HL-60/S4 (cell line): ENCODE measurements around the gene CDC14B.
"Not testable (repeated sequence)": the region's sequence is repeated elsewhere in the genome, so short reads cannot be mapped to it uniquely, and the experiment has no call there.

ENCODE experiments used
- in situ Hi-C: fragments of 300-500 bp; cut with MboI; formaldehyde crosslinking; loops from 2 replicates; pipeline ENCODE4 v1.14.3; 2022; ENCODE audit warnings: low sequenced_read_pairs

CDC14B gene

GRCh38 chr9:96553070-96553469 lies 66.6 kb downstream of the CDC14B start:
- in situ Hi-C loops = no loop called here

GRCh38 chr9:96551403-96551802 lies 68.2 kb downstream of the CDC14B start:
- in situ Hi-C loops = no loop called here

GRCh38 chr9:96550659-96551058 lies 69.0 kb downstream of the CDC14B start:
- in situ Hi-C loops = no loop called here

GRCh38 chr9:96543131-96543530 lies 76.5 kb downstream of the CDC14B start:
- in situ Hi-C loops = not testable (repeated sequence)

- in situ Hi-C loops = no loop called here
Measured at GRCh38 chr9:96540106-96540505, 79.5 kb downstream of the CDC14B start.

GRCh38 chr9:96532173-96532572 lies 87.5 kb downstream of the CDC14B start:
- in situ Hi-C loops = no loop called here

- in situ Hi-C loops = no loop called here
Measured at GRCh38 chr9:96524764-96525163, 94.9 kb downstream of the CDC14B start.

- in situ Hi-C loops = no loop called here
Measured at GRCh38 chr9:96524045-96524444, 95.6 kb downstream of the CDC14B start.

GRCh38 chr9:96523374-96523773 lies 96.3 kb downstream of the CDC14B start:
- in situ Hi-C loops = no loop called here

GRCh38 chr9:96522366-96522765 lies 97.3 kb downstream of the CDC14B start:
- in situ Hi-C loops = no loop called here

- in situ Hi-C loops = no loop called here
Measured at GRCh38 chr9:96519787-96520186, 99.9 kb downstream of the CDC14B start.

GRCh38 chr9:96519095-96519494 lies 100.5 kb downstream of the CDC14B start:
- in situ Hi-C loops = no loop called here

- in situ Hi-C loops = no loop called here
Measured at GRCh38 chr9:96515621-96516470, 103.8 kb downstream of the CDC14B start.

- in situ Hi-C loops = no loop called here
Measured at GRCh38 chr9:96514800-96515158, 104.9 kb downstream of the CDC14B start.

GRCh38 chr9:96514108-96514799 lies 105.4 kb downstream of the CDC14B start:
- in situ Hi-C loops = no loop called here

GRCh38 chr9:96513622-96514021 lies 106.0 kb downstream of the CDC14B start:
- in situ Hi-C loops = no loop called here

- in situ Hi-C loops = no loop called here
Measured at GRCh38 chr9:96512240-96512639, 107.4 kb downstream of the CDC14B start.

- in situ Hi-C loops = no loop called here
Measured at GRCh38 chr9:96510258-96510657, 109.4 kb downstream of the CDC14B start.

- in situ Hi-C loops = no loop called here
Measured at GRCh38 chr9:96509848-96510247, 109.8 kb downstream of the CDC14B start.

GRCh38 chr9:96509026-96509425 lies 110.6 kb downstream of the CDC14B start:
- in situ Hi-C loops = no loop called here

- in situ Hi-C loops = no loop called here
Measured at GRCh38 chr9:96508227-96508940, 111.3 kb downstream of the CDC14B start.
